Adrenal gland (tissue), 12 donors: Measurements from ENCODE around the gene CIAPIN1. TPM values are rescaled to one million over a fixed set of nuclear protein-coding genes. Genes with fewer than 3 reads are reported as not detected.
A peak's percentile ranks its signal among the peaks of the same experiment; 100 is the strongest.

Experiments used
- DNase-seq, 7 donors: peaks; one replicate each; pipeline ENCODE4 v3.0.0-alpha.2; 2019 to 2020
- H3K27ac ChIP-seq, 5 donors: fragments of 200-600 bp; sonication (generic) in 4 of 5; 1 replicate in 3 of 5; 2 replicates in 2 of 5; pipeline versions ENCODE4 v1.5.1 to v1.8.0; 2016 to 2020; ENCODE audit warnings: mild to moderate bottlenecking in 1 of 5
- H3K27me3 ChIP-seq: fragments of 200-600 bp; 2 replicates; pipeline ENCODE4 v1.8.0; 2021
- H3K36me3 ChIP-seq, 2 donors: fragments of 200-600 bp; replicated peaks in 1 of 2; 1 replicate in 1 of 2; 2 replicates in 1 of 2; pipeline versions ENCODE4 v1.5.1 to v1.8.0; 2018 to 2022
- H3K4me1 ChIP-seq, 2 donors: fragments of 200-600 bp; replicated peaks in 1 of 2; 1 replicate in 1 of 2; 2 replicates in 1 of 2; pipeline versions ENCODE4 v1.5.1 to v1.8.0; 2018 to 2021
- H3K4me3 ChIP-seq, 4 donors: fragments of 200-600 bp; sonication (generic) in 3 of 4; one replicate each; pipeline ENCODE4 v1.5.1; 2016 to 2018
- H3K9me3 ChIP-seq, 3 donors: fragments of 200-600 bp; sonication (generic) in 1 of 3; replicated peaks in 1 of 3; 1 replicate in 2 of 3; 2 replicates in 1 of 3; pipeline versions ENCODE4 v1.5.1 to v1.8.0; 2016 to 2021
- POLR2A ChIP-seq, 2 donors: fragments of 450-650 bp; IDR thresholded peaks; one replicate each; pipeline ENCODE4 v1.6.1; 2017; ENCODE audit warnings: antibody characterized with exemption in 2 of 2, mild to moderate bottlenecking in 2 of 2, moderate library complexity in 1 of 2
- WGBS, 4 donors: extraction: QIAGEN DNeasy Blood & Tissue Kit in 2 of 4; methylation state at CpG; one replicate each; pipeline versions ENCODE4 v1.1.5 to v1.1.7; 2013 to 2017; 5-methylcytosine and 5-hydroxymethylcytosine counted together
- intact Hi-C, 2 donors: fragments of 100-400 bp; cut with DNase I; formaldehyde crosslinking; loops; one replicate each; pipeline versions ENCODE4 v1.14.1 to v1.15.0; 2022 to 2023
- polyA plus RNA-seq, 3 donors: library from polyadenylated mRNA; stranded (reverse); fragments of 200-250 nt in 2 of 3; fragments of 350-450 nt in 1 of 3; fragmentation: Illumina TruSeq in 1 of 3; extraction: RNeasy Lipid Tissue Mini Kit (QIAGEN cat#74804) in 1 of 3; gene quantifications; one replicate each; pipeline ENCODE4 v1.2.3, GENCODE V29; 2013 to 2014
- total RNA-seq, 9 donors: library from RNA; depleted of rRNA in 4 of 9; stranded (reverse); fragments of >200 nt in 4 of 9; fragments of 120-200 nt in 1 of 9; fragmentation: NEBNext Ultra II Directional in 1 of 9; extraction: Animal tissue kit (Norgen Biotek cat#: 25700) in 1 of 9; gene quantifications; one replicate each; pipeline versions ENCODE4 v1.1.0 to v1.2.4, GENCODE V29; 2013 to 2023
- TF ChIP-seq, protein P1 (sequence below), 6 experiments: fragments of 450-650 bp in 4 of 6; fragments of 200-600 bp in 2 of 6; sonication (generic) in 1 of 6; IDR thresholded peaks; 1 replicate in 5 of 6; 2 replicates in 1 of 6; pipeline versions ENCODE4 v1.5.1 to v1.8.0; 2016 to 2021; ENCODE audit warnings: antibody characterized with exemption in 6 of 6, mild to moderate bottlenecking in 2 of 6, moderate library complexity in 1 of 6
- donor health status: healthy with polysubstance abuse.
- donor health status: Bipolar disorder and iron deficiency.
- donor health status: DM: yes; HTN: yes; CAD: no.
- donor health status: DM: no; HTN: no; CAD: no.
- donor health status: DM: no; HTN: no; CAD: no.
- donor health status: DM: yes; HTN: yes; CAD: no.

Gene CIAPIN1
- total and polyA plus RNA-seq, 12 donors = 15.8 to 155 (median 50.7) TPM

DNA sequence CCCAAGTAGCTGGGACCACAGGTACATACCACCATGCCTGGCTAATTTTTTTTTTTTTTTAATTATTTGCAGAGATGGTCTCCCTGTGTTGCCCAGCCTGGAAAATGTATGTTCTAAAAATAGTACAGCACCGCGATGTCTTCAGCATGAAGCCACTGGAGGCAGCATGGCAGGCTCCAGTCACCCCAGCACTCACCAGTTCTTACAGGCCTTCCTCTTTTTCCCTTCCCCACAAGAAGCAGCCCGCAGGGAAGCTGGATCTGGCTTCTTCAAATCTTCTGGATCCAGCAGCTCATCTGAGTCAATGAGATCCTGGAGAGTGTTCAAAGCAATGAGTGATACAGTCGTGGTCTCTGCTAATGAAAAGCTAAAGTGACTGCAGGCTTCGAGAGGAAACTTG, 16.2 kb downstream of the CIAPIN1 start:
- peaks cover 0 to 87% of the 10 kb centered on the region in 2 donors for H3K36me3 ChIP-seq

DNA sequence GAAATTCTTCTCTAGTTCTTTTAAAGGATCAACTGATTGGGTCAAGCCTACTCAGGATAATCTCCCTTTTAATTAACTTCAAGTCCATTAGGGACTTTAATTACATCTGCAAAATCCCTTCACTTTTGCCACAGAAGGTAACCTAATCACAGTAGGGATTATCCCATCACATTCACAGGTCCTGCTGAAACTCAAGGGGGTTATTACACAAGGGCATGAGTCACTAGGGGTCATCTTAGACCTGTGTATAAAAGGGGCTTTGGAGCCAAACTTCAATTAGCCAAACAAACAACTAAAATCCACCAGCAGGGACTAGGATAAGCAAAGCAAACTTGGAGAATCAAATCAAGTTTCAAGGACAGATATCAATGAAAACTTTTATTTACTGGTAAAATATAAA, 19.4 kb downstream of the CIAPIN1 start:
- TF ChIP-seq POLR2A (IDR thresholded peaks at IDR 0.05) = no peak
- TF ChIP-seq, protein P1, sequence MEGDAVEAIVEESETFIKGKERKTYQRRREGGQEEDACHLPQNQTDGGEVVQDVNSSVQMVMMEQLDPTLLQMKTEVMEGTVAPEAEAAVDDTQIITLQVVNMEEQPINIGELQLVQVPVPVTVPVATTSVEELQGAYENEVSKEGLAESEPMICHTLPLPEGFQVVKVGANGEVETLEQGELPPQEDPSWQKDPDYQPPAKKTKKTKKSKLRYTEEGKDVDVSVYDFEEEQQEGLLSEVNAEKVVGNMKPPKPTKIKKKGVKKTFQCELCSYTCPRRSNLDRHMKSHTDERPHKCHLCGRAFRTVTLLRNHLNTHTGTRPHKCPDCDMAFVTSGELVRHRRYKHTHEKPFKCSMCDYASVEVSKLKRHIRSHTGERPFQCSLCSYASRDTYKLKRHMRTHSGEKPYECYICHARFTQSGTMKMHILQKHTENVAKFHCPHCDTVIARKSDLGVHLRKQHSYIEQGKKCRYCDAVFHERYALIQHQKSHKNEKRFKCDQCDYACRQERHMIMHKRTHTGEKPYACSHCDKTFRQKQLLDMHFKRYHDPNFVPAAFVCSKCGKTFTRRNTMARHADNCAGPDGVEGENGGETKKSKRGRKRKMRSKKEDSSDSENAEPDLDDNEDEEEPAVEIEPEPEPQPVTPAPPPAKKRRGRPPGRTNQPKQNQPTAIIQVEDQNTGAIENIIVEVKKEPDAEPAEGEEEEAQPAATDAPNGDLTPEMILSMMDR (IDR thresholded peaks at IDR 0.05) = no peak
- Histone ChIP-seq H3K4me3 (no peak overlapping the region), H3K27me3 (no peaks in the 10 kb centered on the region), H3K9me3 (no peaks in the 10 kb centered on the region), H3K4me1 (peaks cover 8 to 10% of the 10 kb centered on the region in 2 donors), H3K36me3 (peaks cover 0 to 55% of the 10 kb centered on the region in 2 donors), H3K27ac (no peak overlapping the region)
- no peak for DNase-seq
- intact Hi-C loops = no loop called here

More for the DNA sequence above, 16.2 kb downstream of the CIAPIN1 start:
- intact Hi-C loops = no loop called here
- no peak for DNase-seq
- Histone ChIP-seq H3K4me1 (no peaks in the 10 kb centered on the region), H3K4me3 (no peak overlapping the region), H3K27ac (no peak overlapping the region), H3K27me3 (no peaks in the 10 kb centered on the region), H3K9me3 (no peaks in the 10 kb centered on the region)
- TF ChIP-seq, protein P1 (IDR thresholded peaks at IDR 0.05) = no peak
- no peak for TF ChIP-seq POLR2A (IDR thresholded peaks at IDR 0.05)
- WGBS, 4 donors = 66 to 82% (median 81%) methylated on average over 5 of the region's 5 CpGs

DNA sequence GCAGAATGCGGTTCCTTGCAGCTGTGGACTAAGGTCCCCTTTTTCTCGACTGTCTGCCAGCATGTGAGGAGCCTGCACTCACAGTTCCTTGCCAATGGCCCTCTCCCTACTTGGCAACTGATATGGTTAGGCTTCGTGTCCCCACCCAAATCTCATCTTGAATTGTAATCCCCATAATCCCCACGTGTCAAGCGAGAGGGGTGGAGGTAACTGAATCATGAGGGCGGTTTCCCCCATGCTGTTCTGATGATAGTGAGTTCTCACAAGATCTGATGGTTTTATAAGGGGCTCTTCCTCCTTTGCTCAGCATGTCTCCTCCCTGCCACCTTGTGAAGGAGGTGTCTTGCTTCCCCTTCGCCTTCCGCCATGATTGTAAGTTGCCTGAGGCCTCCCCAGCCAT, 19.9 kb downstream of the CIAPIN1 start:
- no peak for DNase-seq
- Histone ChIP-seq H3K4me3 (no peak overlapping the region), H3K4me1 (peaks cover 8 to 10% of the 10 kb centered on the region in 2 donors), H3K27ac (no peak overlapping the region), H3K36me3 (peaks cover 0 to 50% of the 10 kb centered on the region in 2 donors), H3K27me3 (no peaks in the 10 kb centered on the region), H3K9me3 (no peaks in the 10 kb centered on the region)
- 91 to 93% (median 92%) methylated on average over 8 of the region's 8 CpGs for WGBS, 4 donors
- intact Hi-C loops = no loop called here
- TF ChIP-seq, protein P1 (IDR thresholded peaks at IDR 0.05) = no peak
- no peak for TF ChIP-seq POLR2A (IDR thresholded peaks at IDR 0.05)

DNA sequence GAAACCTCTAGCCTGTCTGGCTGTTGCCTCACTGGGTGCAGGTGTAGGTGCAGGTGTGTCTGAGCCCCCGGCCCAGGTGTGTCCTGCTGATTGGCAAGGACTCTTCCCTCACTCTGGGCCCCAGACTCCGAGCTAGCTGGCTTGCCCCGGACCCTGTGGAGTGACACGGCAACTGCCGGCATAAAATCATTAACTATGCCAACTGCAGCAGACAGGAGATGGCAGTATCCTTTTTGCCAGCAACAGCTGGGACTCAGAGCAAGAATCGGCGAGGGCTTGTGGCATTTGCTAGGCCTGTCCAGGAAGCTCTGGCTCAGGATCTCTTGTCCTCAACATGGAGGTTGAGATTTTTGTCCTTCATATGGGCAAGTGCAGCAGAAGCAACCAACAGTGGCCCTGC, 20.8 kb downstream of the CIAPIN1 start:
- no peaks in the 10 kb centered on the region for H3K27me3 ChIP-seq
- no peak overlapping the region for H3K27ac ChIP-seq
- 75 to 93% (median 84%) methylated on average over 2 to 7 of the region's 7 CpGs for whole genome bisulfite sequencing, 4 donors
- DNase-seq = peak in 1 of 7 donors; percentile 46
- H3K4me1 ChIP-seq = peaks cover 8 to 10% of the 10 kb centered on the region in 2 donors
- TF ChIP-seq, protein P1 (IDR thresholded peaks at IDR 0.05) = no peak
- no peak for TF ChIP-seq POLR2A (IDR thresholded peaks at IDR 0.05)
- no peaks in the 10 kb centered on the region for H3K9me3 ChIP-seq
- no peak overlapping the region for H3K4me3 ChIP-seq
- peaks cover 0 to 41% of the 10 kb centered on the region in 2 donors for H3K36me3 ChIP-seq
- intact Hi-C loops = no loop called here
